ENCODE results near the gene CCDC82.

CCDC82 gene

GRCh38 chr11:96311120-96311568, 78.6 kb downstream of the CCDC82 start:
- TF ChIP-seq ZFX (IDR thresholded peaks at IDR 0.05; ENCODE audit: borderline replicate concordance) (no peak), CTCF (IDR thresholded peaks at IDR 0.05) (no peak)

GRCh38 chr11:96310236-96310635, 79.5 kb downstream of the CCDC82 start:
- no peak for TF ChIP-seq ZFX (IDR thresholded peaks at IDR 0.05; ENCODE audit: borderline replicate concordance)
- no peak for TF ChIP-seq CTCF (IDR thresholded peaks at IDR 0.05)
- no peak overlapping the region for H3K27ac ChIP-seq

More at GRCh38 chr11:96311120-96311568, 78.6 kb downstream of the CCDC82 start:
- no peak overlapping the region for H3K27ac ChIP-seq

GRCh38 chr11:96309643-96310017, 80.1 kb downstream of the CCDC82 start:
- no peak overlapping the region for H3K27ac ChIP-seq
- TF ChIP-seq ZFX (IDR thresholded peaks at IDR 0.05; ENCODE audit: borderline replicate concordance): no peak

- H3K27ac ChIP-seq: no peak overlapping the region
- TF ChIP-seq CTCF (IDR thresholded peaks at IDR 0.05) (no peak), ZFX (IDR thresholded peaks at IDR 0.05; ENCODE audit: borderline replicate concordance) (no peak)
Measured at GRCh38 chr11:96309016-96309642, 80.6 kb downstream of the CCDC82 start.

- no peak overlapping the region for H3K27ac ChIP-seq
- TF ChIP-seq CTCF (IDR thresholded peaks at IDR 0.05) (no peak), ZFX (IDR thresholded peaks at IDR 0.05; ENCODE audit: borderline replicate concordance) (no peak)
Measured at GRCh38 chr11:96307776-96308140, 82.0 kb downstream of the CCDC82 start.

GRCh38 chr11:96306933-96307775, 82.6 kb downstream of the CCDC82 start:
- TF ChIP-seq CTCF (IDR thresholded peaks at IDR 0.05) (no peak), ZFX (IDR thresholded peaks at IDR 0.05; ENCODE audit: borderline replicate concordance) (no peak)
- no peak overlapping the region for H3K27ac ChIP-seq

GRCh38 chr11:96306600-96306932, 83.1 kb downstream of the CCDC82 start:
- no peak overlapping the region for H3K27ac ChIP-seq
- TF ChIP-seq CTCF (IDR thresholded peaks at IDR 0.05): no peak
- no peak for TF ChIP-seq ZFX (IDR thresholded peaks at IDR 0.05; ENCODE audit: borderline replicate concordance)
